GM18951 (cell line): ENCODE measurements around the gene SUB1.
"Not testable (repeated sequence)": the region's sequence is repeated elsewhere in the genome, so short reads cannot be mapped to it uniquely, and the experiment has no call there.

Source experiments
- POLR2A ChIP-seq: IDR thresholded peaks from 4 replicates; pipeline ENCODE4 v1.6.1; 2011; ENCODE audit warnings: mild to moderate bottlenecking; ENCODE audit not compliant: insufficient read length, insufficient read depth; ENCODE audit errors: extremely low read depth
- in situ Hi-C: fragments of 300-500 bp; cut with MboI; formaldehyde crosslinking; loops from one replicate; pipeline ENCODE4 v1.12.0; 2022; ENCODE audit warnings: low sequenced_read_pairs, mixed read lengths, inconsistent platforms; ENCODE audit not compliant: unreplicated experiment

Gene SUB1

DNA sequence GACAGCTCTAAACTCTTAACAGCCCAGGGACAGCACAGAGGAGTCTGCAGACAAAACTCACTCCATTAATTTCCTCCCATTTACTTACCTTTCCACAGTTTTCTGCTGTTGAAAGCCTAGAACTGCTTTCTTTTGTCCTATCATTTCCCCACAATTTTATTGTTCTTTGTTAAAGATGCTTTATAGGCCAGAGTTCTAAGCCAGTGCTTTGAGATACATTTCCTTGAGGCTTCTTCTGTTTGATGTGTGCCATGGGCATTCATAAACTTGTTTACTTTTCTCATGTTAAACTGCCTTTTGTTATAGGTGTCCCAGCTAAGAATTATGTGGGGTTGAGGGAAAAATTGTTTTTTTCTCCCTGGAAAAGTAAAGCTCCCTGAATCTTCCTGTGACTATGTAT lies 25.9 kb upstream of the SUB1 start:
- in situ Hi-C loops, result no loop called here
- TF ChIP-seq POLR2A, result no peak

DNA sequence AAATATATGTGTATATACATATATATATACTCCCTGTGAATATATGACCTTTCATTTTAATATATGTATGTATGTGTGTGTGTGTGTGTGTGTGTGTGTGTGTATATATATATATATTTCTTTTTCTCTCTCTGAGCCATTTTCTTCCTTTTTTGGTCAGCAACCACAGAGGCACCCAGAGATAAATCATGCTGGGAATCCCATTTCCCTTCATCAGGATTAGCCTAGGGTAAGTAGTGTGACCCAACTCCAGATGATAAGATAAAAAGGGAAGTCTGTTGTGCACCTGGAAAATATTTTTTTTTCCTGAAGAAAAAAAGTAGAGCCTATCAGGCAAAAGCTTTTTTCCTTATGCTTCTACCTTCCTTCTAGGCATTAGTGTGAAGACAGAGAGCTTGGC lies 25.4 kb upstream of the SUB1 start:
- TF ChIP-seq POLR2A, result no peak
- in situ Hi-C loops, result no loop called here

DNA sequence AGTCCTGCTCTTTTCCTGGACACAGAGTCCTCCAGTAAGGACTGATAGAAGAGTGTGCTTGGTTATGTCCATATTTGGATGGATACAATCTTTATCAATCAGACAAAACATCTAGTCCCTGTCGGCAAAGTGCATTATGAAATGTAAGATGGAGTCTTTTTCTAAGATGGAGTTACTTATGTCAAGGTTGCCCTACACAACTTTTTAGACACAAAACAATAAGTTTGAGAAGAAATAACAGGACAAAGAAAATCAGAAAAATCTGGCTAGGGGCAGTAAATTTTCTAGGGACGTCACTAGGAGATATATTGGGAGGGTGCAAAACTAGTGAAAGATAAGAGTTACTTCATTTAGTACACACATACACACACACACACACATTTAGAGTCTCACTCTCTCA lies 23.3 kb upstream of the SUB1 start:
- TF ChIP-seq POLR2A, result no peak
- in situ Hi-C loops, result no loop called here

DNA sequence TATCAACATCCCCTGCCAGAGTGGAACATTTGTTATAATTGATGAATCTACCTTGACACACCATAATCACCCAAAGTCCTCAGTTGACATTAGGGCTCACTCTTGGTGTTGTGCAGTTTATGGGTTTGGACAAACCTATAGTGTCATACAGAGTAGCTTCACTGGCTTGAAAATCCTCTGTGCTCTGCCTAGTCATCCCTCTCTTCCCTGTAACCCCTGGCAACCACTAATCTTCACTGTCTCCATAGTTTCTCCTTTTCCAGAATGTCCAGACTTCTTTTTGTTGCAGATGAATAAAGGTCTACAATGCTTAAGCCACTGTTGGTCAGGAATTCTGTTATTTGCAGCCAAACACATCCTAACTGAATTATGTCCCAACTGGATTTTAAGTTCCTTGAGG lies 22.5 kb upstream of the SUB1 start:
- TF ChIP-seq POLR2A, result no peak
- in situ Hi-C loops, result no loop called here

DNA sequence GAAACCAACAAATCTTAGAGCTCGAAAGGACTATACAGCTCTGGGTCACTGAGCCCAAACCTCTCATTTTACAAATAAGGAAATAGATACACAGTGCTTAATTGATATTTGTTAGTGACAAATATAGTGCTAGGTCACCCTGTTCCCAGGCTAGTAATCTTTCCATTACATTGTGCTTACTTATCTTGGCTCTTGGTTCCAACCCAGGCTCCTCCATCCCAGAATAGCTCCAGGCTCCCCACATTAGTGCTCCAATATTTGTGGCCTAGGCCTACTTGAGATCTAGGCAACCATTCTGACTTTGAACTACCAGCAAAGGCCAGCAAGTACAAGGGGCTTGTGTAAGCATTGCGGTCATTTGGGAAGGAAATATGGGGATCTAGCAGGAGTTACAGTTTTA lies 21.7 kb upstream of the SUB1 start:
- TF ChIP-seq POLR2A, result no peak

DNA sequence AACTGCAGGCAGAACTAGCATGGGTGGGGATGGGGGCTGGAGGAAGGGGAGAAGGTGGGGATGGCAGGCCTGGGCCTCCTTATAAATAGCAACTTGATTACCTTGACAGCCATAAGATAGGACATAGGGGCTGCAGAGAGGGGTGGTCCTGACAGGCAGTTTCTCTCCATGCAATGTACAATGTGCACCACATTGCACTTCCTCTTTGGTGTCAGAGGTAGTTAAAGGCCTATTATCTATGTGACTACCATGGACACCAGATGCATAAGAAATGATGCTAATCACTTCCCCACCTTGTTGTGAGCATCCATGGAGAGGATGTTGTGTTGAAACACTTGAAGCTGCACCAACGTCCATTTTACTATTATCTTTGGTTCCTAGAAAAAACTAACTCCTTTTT lies 20.2 kb upstream of the SUB1 start:
- in situ Hi-C loops, result no loop called here
- TF ChIP-seq POLR2A, result no peak

More for the DNA sequence above, 21.7 kb upstream of the SUB1 start:
- in situ Hi-C loops, result no loop called here

DNA sequence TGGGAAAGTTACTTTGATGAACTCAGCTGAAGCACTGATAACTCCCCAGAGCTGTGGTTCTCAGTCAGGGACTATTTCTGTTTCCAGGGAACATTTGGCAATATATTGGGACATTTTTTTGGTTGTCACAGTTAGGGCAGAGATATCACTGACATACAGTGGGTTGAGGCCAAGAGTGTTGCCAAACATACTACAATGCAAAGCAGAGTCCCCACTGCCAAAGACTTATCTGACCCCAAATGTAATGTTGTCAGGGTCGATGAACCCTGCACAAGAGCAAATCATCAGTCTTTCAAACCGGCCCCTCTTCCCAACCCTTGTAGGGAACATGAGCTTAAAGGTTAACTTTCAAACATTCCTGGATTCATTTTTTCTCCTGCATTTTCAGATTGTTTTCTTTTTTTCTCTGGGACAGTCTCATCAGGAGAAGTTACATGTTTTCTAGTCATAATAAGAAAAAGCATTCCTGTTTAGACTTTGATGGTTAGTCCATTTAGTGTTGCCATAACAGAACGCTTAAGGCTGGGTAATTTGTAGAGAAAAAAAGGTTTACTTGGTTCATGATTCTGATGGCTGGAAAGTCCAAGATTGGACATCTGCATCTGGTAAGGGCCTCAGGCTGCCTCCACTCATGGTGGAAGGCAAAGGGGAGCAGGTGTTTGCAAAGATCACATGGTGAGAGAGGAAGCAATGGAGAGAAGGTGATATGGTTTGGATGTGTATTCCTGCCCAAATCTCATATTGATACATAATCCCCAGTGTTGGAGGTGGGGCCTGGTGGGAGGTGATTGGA lies 18.8 kb upstream of the SUB1 start:
- in situ Hi-C loops, result no loop called here
- TF ChIP-seq POLR2A, result no peak

DNA sequence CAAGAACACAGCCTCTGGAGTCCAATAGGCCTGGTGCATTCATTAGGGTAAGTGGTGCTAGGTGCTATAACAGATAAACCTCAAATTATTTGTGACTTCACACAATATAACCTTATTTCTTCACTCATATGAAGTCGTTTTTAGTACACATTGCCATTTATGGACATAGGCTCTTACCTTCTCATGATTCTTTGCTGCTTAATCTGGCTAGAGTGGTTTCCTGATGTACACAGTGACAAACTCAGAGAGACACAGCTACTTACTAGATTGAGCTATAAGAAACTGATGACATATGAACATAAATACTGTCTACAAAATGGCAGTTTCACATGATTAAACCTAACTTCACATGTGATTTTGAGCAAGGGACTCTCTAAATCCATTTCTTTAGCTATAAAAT lies 14.2 kb upstream of the SUB1 start:
- TF ChIP-seq POLR2A, result no peak
- in situ Hi-C loops, result no loop called here

DNA sequence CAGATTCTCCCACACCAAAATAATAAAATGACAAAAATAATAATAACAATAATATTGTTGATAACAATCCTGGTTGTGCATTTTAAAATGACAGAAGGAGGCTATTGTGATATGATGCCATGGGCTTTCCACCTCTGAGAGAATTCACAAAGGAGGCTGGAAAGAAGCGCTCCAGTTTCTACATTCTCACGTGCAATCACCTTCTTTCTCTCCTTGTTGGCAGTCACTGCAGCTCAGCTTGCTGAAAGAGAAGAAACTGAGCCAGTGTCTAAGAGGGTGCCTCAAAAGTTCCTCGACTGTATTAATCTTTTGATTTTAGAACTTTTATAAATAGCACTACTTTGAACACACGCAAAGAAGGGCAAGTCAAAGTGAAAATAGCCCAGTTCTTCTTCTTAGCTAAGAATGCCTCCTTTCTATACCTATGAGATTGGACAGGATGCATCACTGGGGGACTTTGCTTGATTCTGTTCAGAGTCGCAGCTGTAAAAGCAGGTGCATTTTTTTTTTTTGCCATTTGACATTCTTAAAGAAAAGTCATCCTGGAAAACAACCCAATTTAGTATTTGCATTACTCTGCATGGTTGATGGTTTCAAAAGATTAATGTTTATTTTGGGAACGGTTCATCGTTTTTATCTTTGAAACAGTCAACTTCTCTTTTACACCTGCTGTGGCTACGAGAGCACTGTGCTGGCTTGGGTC lies 12.4 kb upstream of the SUB1 start:
- in situ Hi-C loops, result no loop called here

DNA sequence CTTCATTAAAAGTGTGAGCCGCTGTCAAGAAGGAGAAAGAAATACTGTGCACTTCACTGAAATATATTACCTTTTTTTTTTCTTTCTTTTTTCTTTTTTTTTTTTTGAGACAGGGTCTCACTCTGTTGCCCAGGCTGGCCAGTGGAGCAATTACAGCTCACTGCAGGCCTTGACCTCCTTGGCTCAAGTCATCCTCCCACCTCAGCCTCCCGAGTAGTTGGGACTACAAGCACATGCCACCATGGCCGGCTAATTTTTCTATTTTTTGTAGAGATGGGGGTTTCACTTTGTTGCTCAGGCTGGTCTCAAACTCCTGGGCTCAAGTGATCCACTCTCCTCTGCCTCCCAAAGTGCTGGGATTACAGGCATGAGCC lies 11.9 kb upstream of the SUB1 start:
- in situ Hi-C loops, result not testable (repeated sequence)

More for the DNA sequence above, 12.4 kb upstream of the SUB1 start:
- TF ChIP-seq POLR2A, result no peak

DNA sequence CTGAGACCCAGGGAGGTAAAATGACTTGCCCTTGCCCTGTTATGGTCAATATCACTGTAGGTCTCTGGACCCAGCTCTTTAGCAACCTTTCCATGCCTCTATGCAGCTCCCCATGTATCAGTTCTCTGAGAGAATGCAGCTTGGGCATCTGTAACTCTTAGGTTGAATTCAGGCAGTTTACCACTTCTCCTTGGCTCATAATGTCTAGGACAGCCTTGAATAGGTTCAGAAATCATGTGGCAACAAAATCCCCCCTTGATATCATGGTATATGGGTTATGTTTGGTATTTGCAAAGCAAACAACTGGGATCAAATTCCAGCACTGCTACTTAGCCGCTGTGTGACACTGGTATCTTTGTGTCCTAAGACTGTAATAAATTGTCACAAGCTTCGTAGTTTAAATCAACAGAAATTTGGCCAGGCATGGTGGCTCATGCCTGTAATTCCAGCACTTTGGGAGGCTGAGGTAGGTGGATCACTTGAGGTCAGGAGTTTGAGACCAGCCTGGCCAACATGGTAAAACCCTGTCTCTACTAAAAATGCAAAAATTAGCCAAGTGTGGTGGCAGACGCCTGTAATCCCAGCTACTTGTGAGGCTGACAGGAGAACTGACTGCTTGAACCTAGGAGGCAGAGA lies 10.7 kb upstream of the SUB1 start:
- in situ Hi-C loops, result no loop called here

DNA sequence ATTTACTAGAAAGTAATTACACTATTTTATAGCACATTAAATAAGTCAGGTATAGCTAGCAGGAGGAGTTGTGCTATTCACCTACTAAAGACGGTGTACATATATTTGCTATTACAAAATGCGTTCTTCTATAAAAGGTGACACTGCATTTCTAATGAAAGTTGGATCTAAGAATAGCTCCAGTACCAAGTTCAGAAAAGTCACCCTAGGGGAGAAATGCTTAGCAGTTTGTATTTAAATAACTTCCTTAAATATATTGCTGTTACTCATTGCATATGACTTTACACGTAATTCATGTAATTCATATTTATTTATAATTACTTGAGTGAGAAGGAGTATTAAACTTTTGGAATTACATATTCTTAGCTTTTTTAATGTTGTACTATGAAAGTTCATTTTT lies 7.0 kb upstream of the SUB1 start:
- in situ Hi-C loops, result no loop called here
- TF ChIP-seq POLR2A, result no peak

More for the DNA sequence above, 10.7 kb upstream of the SUB1 start:
- TF ChIP-seq POLR2A, result no peak

DNA sequence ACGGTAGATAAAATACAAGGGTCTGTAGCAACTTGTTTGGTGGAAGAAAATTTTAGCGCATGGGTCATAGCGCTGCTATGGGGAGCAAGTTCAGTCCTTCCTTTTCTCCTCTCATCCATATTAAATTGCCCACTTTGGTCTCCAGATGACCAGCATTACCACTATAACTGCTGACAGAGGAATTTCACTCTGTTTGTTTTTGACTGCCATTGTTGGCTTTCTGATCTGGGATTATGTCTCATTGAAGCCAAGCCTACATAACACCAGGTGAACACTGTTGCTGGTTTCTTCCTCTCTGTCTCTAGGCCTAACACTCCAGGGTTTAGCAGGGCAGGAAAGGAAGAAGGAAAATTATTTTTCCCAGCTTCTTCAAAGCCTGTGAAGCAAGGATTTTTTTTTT lies 6.6 kb upstream of the SUB1 start:
- no peak for TF ChIP-seq POLR2A
- in situ Hi-C loops, result no loop called here

DNA sequence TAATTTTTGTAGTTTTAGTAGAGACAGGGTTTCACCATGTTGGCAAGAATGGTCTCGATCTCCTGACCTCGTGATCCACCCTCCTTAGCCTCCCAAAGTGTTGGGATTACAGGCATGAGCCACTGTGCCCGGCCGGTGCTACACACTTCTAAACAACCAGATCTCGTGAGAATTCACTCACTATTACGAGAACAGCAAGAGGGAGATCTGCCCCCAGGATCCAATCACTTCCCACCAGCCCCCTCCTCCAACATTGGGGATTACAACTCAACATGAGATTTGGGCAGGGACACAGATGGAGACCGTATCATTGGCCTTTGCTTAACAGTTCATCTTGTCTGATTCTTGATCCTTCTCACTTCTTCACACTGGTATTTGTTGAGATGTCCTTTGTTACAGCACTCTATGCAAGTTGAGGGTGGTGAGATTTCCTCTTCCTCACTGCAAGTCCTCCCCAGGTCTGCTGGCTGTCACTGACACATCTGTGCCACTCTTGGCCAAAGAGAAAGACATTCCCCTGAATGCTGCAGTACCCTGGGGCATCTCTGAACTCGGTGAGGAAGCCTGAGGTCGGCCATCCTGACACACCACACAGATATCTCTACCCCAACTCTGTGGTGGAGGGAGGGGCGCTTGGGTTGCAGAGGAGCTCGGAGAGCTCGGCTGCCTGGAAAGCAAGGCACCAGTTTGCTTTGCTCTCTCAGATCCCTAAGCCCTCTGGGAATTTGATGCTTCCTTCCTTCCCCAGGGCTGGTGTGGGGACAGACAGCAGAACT lies 4.2 kb upstream of the SUB1 start:
- no peak for TF ChIP-seq POLR2A
- in situ Hi-C loops, result loop anchor here (10.0 kb wide), 1 partner anchor 46 kb away; no protein-coding TSS in a partner anchor
